ENCODE results near the gene IL6R.

DNA sequence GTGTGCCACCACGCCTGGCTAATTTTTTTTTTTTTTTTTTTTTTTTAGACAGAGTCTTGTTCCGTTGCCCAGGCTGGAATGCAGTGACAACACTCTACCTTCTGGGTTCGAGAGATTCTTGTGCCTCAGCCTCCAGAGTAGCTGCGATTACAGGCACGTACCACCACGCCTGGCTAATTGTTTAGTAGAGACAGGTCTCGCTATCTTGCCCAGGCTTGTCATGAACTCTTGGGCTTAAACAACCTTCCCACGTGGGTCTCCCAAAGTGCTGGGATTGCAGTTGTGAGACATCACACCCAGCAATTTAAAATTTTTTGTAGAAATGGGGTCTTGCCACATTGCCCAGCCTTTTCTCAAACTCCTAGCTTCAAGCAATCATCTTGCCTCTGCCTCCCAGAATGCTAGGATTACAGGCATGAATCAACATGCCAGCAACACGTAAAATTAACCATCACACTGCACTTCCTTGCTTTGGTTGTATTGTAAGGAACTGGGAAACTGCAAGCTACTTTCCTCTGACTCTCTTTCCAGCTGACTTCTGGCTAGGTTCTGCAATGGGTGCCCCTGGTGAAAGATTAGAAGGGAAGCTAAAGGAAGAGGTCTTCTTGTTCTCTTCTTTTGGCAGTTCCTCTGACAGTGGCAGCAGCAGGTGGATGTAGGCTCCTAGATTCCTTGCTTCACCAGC lies 13.9 kb upstream of the IL6R start:
- TF ChIP-seq, protein P1, sequence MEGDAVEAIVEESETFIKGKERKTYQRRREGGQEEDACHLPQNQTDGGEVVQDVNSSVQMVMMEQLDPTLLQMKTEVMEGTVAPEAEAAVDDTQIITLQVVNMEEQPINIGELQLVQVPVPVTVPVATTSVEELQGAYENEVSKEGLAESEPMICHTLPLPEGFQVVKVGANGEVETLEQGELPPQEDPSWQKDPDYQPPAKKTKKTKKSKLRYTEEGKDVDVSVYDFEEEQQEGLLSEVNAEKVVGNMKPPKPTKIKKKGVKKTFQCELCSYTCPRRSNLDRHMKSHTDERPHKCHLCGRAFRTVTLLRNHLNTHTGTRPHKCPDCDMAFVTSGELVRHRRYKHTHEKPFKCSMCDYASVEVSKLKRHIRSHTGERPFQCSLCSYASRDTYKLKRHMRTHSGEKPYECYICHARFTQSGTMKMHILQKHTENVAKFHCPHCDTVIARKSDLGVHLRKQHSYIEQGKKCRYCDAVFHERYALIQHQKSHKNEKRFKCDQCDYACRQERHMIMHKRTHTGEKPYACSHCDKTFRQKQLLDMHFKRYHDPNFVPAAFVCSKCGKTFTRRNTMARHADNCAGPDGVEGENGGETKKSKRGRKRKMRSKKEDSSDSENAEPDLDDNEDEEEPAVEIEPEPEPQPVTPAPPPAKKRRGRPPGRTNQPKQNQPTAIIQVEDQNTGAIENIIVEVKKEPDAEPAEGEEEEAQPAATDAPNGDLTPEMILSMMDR (IDR thresholded peaks at IDR 0.05; ENCODE audit: insufficient read depth, low read depth, low read length) = no peak
- no peak for TF ChIP-seq EZH2 (IDR thresholded peaks at IDR 0.05; ENCODE audit: insufficient read depth, low read length)

All from astrocyte (in vitro differentiated cells and primary cell).